ENCODE results near the gene MAPT.
A peak's percentile ranks its signal among the peaks of the same experiment; 100 is the strongest.

MAPT gene

DNA sequence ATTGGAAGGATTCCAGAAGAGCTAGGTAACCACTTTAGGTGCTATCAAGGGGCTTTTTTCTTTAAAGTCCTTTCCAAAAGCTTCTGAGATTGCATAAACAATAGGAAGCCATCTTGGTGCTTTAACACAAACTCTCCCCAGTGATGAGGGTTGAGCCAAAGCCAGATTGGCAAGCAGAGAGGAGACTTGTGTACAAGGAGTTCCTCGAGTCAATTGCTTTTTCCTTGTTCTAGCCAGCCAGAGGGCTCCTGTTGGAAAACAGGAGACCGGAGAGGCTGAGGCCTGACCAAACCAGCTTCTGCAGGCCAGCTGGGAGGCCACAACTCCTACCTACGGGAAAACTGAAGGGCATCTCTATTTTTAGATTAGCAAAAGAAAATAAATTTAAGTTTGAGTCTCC, 46.5 kb downstream of the MAPT start:
- no peak for TF ChIP-seq CTCF (conservative IDR thresholded peaks at IDR 0.05; ENCODE audit: low read depth, low read length)
- H3K4me3 ChIP-seq (ENCODE audit: low read length), result no peak overlapping the region
- no peak for DNase-seq (ENCODE audit: low read depth)

- TF ChIP-seq CTCF (conservative IDR thresholded peaks at IDR 0.05; ENCODE audit: low read depth, low read length), result no peak
- no peak for DNase-seq (ENCODE audit: low read depth)
- H3K4me3 ChIP-seq (ENCODE audit: low read length), result no peak overlapping the region
Measured at GRCh38 chr17:45941395-45941794, 47.0 kb downstream of the MAPT start.

GRCh38 chr17:45942284-45942683, 47.9 kb downstream of the MAPT start:
- no peak for DNase-seq (ENCODE audit: low read depth)
- no peak for TF ChIP-seq CTCF (conservative IDR thresholded peaks at IDR 0.05; ENCODE audit: low read depth, low read length)
- no peak overlapping the region for H3K4me3 ChIP-seq (ENCODE audit: low read length)

DNA sequence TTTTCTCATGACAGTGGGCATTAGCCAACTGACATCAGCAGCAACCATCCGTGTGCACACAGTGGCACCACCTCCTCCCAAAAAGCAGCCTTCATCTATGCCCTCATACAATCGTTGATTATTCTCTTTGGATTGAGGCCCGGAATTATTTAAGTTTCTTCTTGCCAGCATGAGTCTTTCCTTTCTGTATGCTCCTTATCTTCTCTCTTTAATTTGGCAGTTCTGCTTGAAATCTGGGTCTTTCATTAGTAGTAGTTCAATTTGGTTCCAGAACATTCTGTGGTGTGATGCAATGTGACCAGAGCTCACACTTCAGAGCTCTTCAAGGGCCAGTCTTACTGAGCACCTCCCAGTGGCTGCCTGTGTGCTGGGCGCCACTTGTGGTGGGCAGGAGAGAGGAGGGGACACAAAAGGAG, 52.5 kb downstream of the MAPT start:
- no peak for DNase-seq (ENCODE audit: low read depth)
- no peak for TF ChIP-seq CTCF (conservative IDR thresholded peaks at IDR 0.05; ENCODE audit: low read depth, low read length)
- no peak overlapping the region for H3K4me3 ChIP-seq (ENCODE audit: low read length)

DNA sequence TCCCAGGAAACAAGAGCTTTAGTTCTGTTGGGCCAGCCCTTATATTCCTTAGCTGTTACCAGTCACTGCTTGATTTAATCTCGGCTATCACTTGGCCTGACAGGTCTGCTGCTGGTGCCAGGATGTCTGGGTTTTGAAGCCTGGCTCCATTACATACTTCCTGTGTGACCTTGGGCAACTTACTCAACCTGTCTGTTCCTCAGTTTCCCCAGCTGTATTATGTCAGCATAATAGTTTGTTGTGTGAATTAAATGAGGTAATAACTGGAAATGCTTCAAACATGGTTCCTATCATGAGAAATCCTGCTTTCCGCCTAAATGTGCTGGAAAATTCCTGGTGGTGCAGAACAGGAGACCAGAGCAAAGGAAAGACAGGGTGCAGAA, 54.1 kb downstream of the MAPT start:
- TF ChIP-seq CTCF (conservative IDR thresholded peaks at IDR 0.05; ENCODE audit: low read depth, low read length), result no peak
- no peak for DNase-seq (ENCODE audit: low read depth)
- no peak overlapping the region for H3K4me3 ChIP-seq (ENCODE audit: low read length)

GRCh38 chr17:45948881-45949624, 54.7 kb downstream of the MAPT start:
- TF ChIP-seq CTCF (conservative IDR thresholded peaks at IDR 0.05; ENCODE audit: low read depth, low read length), result peak; percentile 78
- DNase-seq (ENCODE audit: low read depth), result peak; percentile 12
- peak overlapping the region; percentile 24 for H3K4me3 ChIP-seq (ENCODE audit: low read length)

GRCh38 chr17:45949755-45950320, 55.5 kb downstream of the MAPT start:
- no peak overlapping the region for H3K4me3 ChIP-seq (ENCODE audit: low read length)
- no peak for TF ChIP-seq CTCF (conservative IDR thresholded peaks at IDR 0.05; ENCODE audit: low read depth, low read length)
- DNase-seq (ENCODE audit: low read depth), result no peak

Data from retinal pigment epithelial cell (primary cell).